ENCODE results near the gene HS3ST2.

The HS3ST2 gene

GRCh38 chr16:22788193-22788530 is 25.8 kb upstream of the HS3ST2 start:
- H3K4me3 ChIP-seq: no peak overlapping the region
- no peak for TF ChIP-seq CTCF (IDR thresholded peaks at IDR 0.05)
- H3K27ac ChIP-seq: no peak overlapping the region
- DNase-seq (ENCODE audit: low spot score): no peak

- no peak for TF ChIP-seq CTCF (IDR thresholded peaks at IDR 0.05)
- no peak overlapping the region for H3K27ac ChIP-seq
- no peak for DNase-seq (ENCODE audit: low spot score)
- H3K4me3 ChIP-seq: no peak overlapping the region
Observed at GRCh38 chr16:22789281-22789945, 24.5 kb upstream of the HS3ST2 start.

- Histone ChIP-seq H3K4me3 (no peak overlapping the region), H3K27ac (no peak overlapping the region)
- no peak for DNase-seq (ENCODE audit: low spot score)
- no peak for TF ChIP-seq CTCF (IDR thresholded peaks at IDR 0.05)
Observed at GRCh38 chr16:22797551-22797950, 16.4 kb upstream of the HS3ST2 start.

GRCh38 chr16:22799113-22799512 is 14.8 kb upstream of the HS3ST2 start:
- no peak for DNase-seq (ENCODE audit: low spot score)
- TF ChIP-seq CTCF (IDR thresholded peaks at IDR 0.05): no peak
- Histone ChIP-seq H3K4me3 (no peak overlapping the region), H3K27ac (no peak overlapping the region)

- no peak for DNase-seq (ENCODE audit: low spot score)
- no peak overlapping the region for H3K27ac ChIP-seq
- no peak overlapping the region for H3K4me3 ChIP-seq
- no peak for TF ChIP-seq CTCF (IDR thresholded peaks at IDR 0.05)
Observed at GRCh38 chr16:22804893-22805292, 9.1 kb upstream of the HS3ST2 start.

GRCh38 chr16:22805326-22805725 is 8.6 kb upstream of the HS3ST2 start:
- no peak for DNase-seq (ENCODE audit: low spot score)
- TF ChIP-seq CTCF (IDR thresholded peaks at IDR 0.05): no peak
- Histone ChIP-seq H3K27ac (no peak overlapping the region), H3K4me3 (no peak overlapping the region)

- H3K27ac ChIP-seq: no peak overlapping the region
- no peak for TF ChIP-seq CTCF (IDR thresholded peaks at IDR 0.05)
- DNase-seq (ENCODE audit: low spot score): no peak
- H3K4me3 ChIP-seq: no peak overlapping the region
Observed at GRCh38 chr16:22806811-22807210, 7.2 kb upstream of the HS3ST2 start.
